A673 (cell line): ENCODE results near the gene PPP6R2. TPM values are rescaled to one million over a fixed set of nuclear protein-coding genes. Genes with fewer than 3 reads are reported as not detected.

ENCODE experiments used
- BruUV-seq: library from RNA; stranded (reverse); fragments of 400-500 nt; replicated peaks from 2 replicates; lab custom pipeline; 2021; lab: Mats Ljungman, UMichigan
- CTCF ChIA-PET: fragments of 300-600 bp; sonication (Branson Sonifier 250); formaldehyde crosslinking; loops from one replicate; lab custom pipeline; 2022; ENCODE audit warnings: antibody characterized with exemption; lab: Charles Lee
- POLR2A ChIA-PET: fragments of 300-600 bp; sonication (Branson Sonifier 250); formaldehyde crosslinking; loops from one replicate; lab custom pipeline; 2022; ENCODE audit warnings: antibody characterized with exemption; ENCODE audit not compliant: low non-redundant PET; lab: Charles Lee
- DNase-seq: peaks from one replicate; pipeline ENCODE4 v3.0.0-alpha.2; 2015; ENCODE audit warnings: low spot score
- H3K27ac ChIP-seq: fragments of 200-600 bp; sonication (generic); 2 replicates; pipeline ENCODE4 v1.5.1; 2016; ENCODE audit warnings: mixed run types, low read depth, mild to moderate bottlenecking, mixed read lengths, antibody characterized with exemption, low read length; ENCODE audit not compliant: poor library complexity, severe bottlenecking
- H3K27me3 ChIP-seq: fragments of 200-600 bp; sonication (generic); replicated peaks from 2 replicates; pipeline ENCODE4 v1.6.1; 2017; ENCODE audit warnings: mixed run types, low read depth, mild to moderate bottlenecking, mixed read lengths, antibody characterized with exemption, low read length; ENCODE audit not compliant: insufficient read depth, poor library complexity
- H3K36me3 ChIP-seq: fragments of 200-600 bp; sonication (generic); 2 replicates; pipeline ENCODE4 v1.6.1; 2016; ENCODE audit warnings: mixed run types, mild to moderate bottlenecking, mixed read lengths, antibody characterized with exemption, low read length; ENCODE audit not compliant: insufficient read depth, poor library complexity, severe bottlenecking
- H3K4me1 ChIP-seq: fragments of 200-600 bp; sonication (generic); 2 replicates; pipeline ENCODE4 v1.6.1; 2017; ENCODE audit warnings: mixed run types, mild to moderate bottlenecking, mixed read lengths, antibody characterized with exemption, low read length; ENCODE audit not compliant: insufficient read depth, poor library complexity, severe bottlenecking
- H3K4me3 ChIP-seq: fragments of 200-600 bp; sonication (generic); 2 replicates; pipeline ENCODE4 v1.5.1; 2016; ENCODE audit warnings: low read depth, mixed run types, mild to moderate bottlenecking, mixed read lengths, low read length; ENCODE audit not compliant: poor library complexity, severe bottlenecking
- H3K9me3 ChIP-seq: fragments of 200-600 bp; sonication (generic); 2 replicates; pipeline ENCODE4 v1.6.1; 2016; ENCODE audit warnings: mixed run types, low read depth, mild to moderate bottlenecking, mixed read lengths, antibody characterized with exemption, low read length; ENCODE audit not compliant: poor library complexity, severe bottlenecking
- CTCF ChIP-seq: fragments of 300-800, 200-600 bp; sonication (generic); conservative IDR thresholded peaks from 2 replicates; pipeline ENCODE4 v1.5.1; 2017; ENCODE audit warnings: low read depth, mild to moderate bottlenecking, antibody characterized with exemption, low read length, moderate library complexity, mixed read lengths
- EZH2 ChIP-seq: fragments of 200-600 bp; sonication (generic); IDR thresholded peaks from 2 replicates; pipeline ENCODE4 v1.6.1; 2017; ENCODE audit warnings: borderline replicate concordance, low read depth, mild to moderate bottlenecking, mixed read lengths, antibody characterized with exemption, low read length; ENCODE audit not compliant: poor library complexity, severe bottlenecking
- intact Hi-C: fragments of 100-400 bp; cut with micrococcal nuclease; formaldehyde crosslinking; loops from one replicate; pipeline ENCODE4 v1.10.0; 2022; ENCODE audit not compliant: unreplicated experiment
- total RNA-seq: library from RNA; stranded (reverse); gene quantifications from 2 replicates; pipeline ENCODE4 v1.2.3, GENCODE V29; 2021

The PPP6R2 gene
- total RNA-seq, 1 experiment from 2014 or later = 64.6 TPM

DNA sequence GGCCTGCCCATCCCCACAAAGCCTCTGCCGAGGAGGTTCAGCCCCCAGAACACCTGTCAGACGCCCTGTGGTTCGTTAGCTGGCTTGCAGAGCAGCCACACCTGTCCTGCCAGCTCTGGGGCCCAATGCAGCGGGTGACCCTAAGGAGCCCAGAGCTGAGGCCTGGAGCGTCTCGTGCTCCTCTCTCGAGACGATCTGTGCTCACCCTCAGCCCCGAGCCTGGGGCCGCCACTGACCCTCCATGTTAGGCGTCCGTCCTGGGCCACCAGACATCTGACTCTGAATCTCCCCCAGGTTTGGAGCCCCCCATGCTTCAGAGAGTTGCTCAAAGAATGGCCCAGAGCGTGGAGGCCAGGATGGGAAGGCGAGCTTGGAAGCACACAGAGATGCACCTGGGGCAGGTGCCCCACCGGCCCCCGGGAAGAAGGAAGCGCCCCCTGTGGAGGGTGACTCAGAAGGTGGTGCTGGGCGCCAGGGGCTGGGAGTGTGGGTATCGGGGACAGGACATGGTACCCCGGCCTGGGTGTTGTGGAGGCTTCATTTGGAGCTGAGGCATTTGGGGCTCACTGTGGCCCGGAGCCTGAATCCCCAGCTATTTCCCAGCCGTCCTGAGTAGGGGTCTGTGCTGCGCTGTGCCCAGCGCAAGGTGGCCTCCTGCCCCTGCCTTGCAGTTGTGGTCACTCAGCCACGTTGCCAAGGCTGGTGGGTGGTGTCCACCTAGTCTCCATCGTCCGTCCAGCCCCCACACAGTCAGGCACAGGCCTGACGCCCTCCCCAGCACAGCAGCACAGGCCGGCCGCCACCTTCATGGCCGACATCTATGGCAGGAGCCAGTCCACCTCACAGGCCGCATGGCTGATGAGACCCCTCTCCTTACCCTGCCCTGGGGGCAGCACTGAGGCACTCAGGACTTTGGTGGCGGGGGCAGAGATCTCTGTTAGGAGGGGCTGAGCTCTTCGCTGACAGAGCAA is 95.5 kb downstream of the PPP6R2 start:
- DNase-seq = no peak
- CTCF ChIA-PET = no interaction called here
- Histone ChIP-seq H3K27me3 (no peaks in the 10 kb centered on the region), H3K4me3 (no peak overlapping the region), H3K4me1 (no peaks in the 10 kb centered on the region), H3K27ac (no peak overlapping the region), H3K9me3 (no peaks in the 10 kb centered on the region), H3K36me3 (peaks cover 57% of the 10 kb centered on the region)
- POLR2A ChIA-PET = no interaction called here
- intact Hi-C loops = no loop called here
- no TSS peak for BruUV-seq
- TF ChIP-seq CTCF (no peak), EZH2 (no peak)

GRCh38 chr22:50439314-50439870 is 96.3 kb downstream of the PPP6R2 start:
- intact Hi-C loops = no loop called here
- Histone ChIP-seq H3K27me3 (no peaks in the 10 kb centered on the region), H3K9me3 (no peaks in the 10 kb centered on the region), H3K4me3 (no peak overlapping the region), H3K36me3 (peaks cover 57% of the 10 kb centered on the region), H3K4me1 (no peaks in the 10 kb centered on the region), H3K27ac (no peak overlapping the region)
- ChIA-PET POLR2A (no interaction called here), CTCF (no interaction called here)
- no peak for DNase-seq
- no TSS peak for BruUV-seq
- TF ChIP-seq CTCF (no peak), EZH2 (no peak)

- BruUV-seq = no TSS peak
- no peak overlapping the region for H3K4me3 ChIP-seq
- no peaks in the 10 kb centered on the region for H3K27me3 ChIP-seq
- peaks cover 62% of the 10 kb centered on the region for H3K36me3 ChIP-seq
- ChIA-PET POLR2A (no interaction called here), CTCF (no interaction called here)
- TF ChIP-seq EZH2 = no peak
- no peak for TF ChIP-seq CTCF
- no peak overlapping the region for H3K27ac ChIP-seq
- H3K4me1 ChIP-seq = no peaks in the 10 kb centered on the region
- no peak for DNase-seq
- no peaks in the 10 kb centered on the region for H3K9me3 ChIP-seq
- intact Hi-C loops = no loop called here
These were observed 96.8 kb downstream of the PPP6R2 start for GRCh38 chr22:50439871-50440331.
